GM12878 (cell line): Measurements from ENCODE around the gene MAGEB17. TPM values are rescaled to one million over a fixed set of nuclear protein-coding genes. Genes with fewer than 3 reads are reported as not detected.

Experiments used
- ATAC-seq: fragments of 200-7000 bp; cut with Tn5 transposase; 3 replicates; pipeline ENCODE4 v1.9.1; 2020; ENCODE audit warnings: mild to moderate bottlenecking, moderate library complexity
- BruUV-seq: library from RNA; stranded (reverse); fragments of 400-500 nt; replicated peaks from 2 replicates; lab custom pipeline; 2021; lab: Mats Ljungman, UMichigan
- CTCF ChIA-PET: fragments of 300-600 bp; sonication (Branson Sonifier 250); formaldehyde crosslinking; extraction: SDS; loops from one replicate; lab custom pipeline; 2021; ENCODE audit warnings: inconsistent platforms; lab: Yijun Ruan, JAX
- POLR2A ChIA-PET: fragments of 350-600 bp; formaldehyde crosslinking; extraction: SDS; loops from one replicate; lab custom pipeline; 2021; ENCODE audit warnings: inconsistent platforms; lab: Charles Lee
- RAD21 ChIA-PET: fragments of 300-600 bp; sonication (Branson Sonifier 250); formaldehyde crosslinking; loops from one replicate; lab custom pipeline; 2023; ENCODE audit warnings: antibody characterized with exemption; ENCODE audit not compliant: unreplicated experiment; lab: Charles Lee
- SMC1A ChIA-PET: fragments of 300-600 bp; sonication (Branson Sonifier 250); formaldehyde crosslinking; loops from one replicate; lab custom pipeline; 2023; ENCODE audit not compliant: unreplicated experiment, uncharacterized antibody; lab: Charles Lee
- DNase-seq: peaks from one replicate; pipeline ENCODE4 v3.0.0-alpha.2; 2011; ENCODE audit warnings: low read depth, low spot score
- FAIRE-seq: peaks from 3 replicates; lab custom pipeline; 2011; peaks lifted over from hg19 to GRCh38; lab: Jason Lieb, UNC
- H2AFZ ChIP-seq: 2 replicates; pipeline ENCODE4 v1.6.0; 2011; ENCODE audit warnings: low read depth, low read length, control low read depth; ENCODE audit not compliant: control insufficient read depth
- H3K27ac ChIP-seq: 2 replicates; pipeline ENCODE4 v1.5.1; 2011; ENCODE audit warnings: control low read depth; ENCODE audit not compliant: control insufficient read depth, insufficient read depth
- H3K27me3 ChIP-seq, 2 experiments: replicated peaks in 1 of 2; 2 replicates each; pipeline versions ENCODE4 v1.6.0 to v1.6.1; 2011; ENCODE audit warnings: low read length in 1 of 2; ENCODE audit not compliant: control insufficient read depth in 2 of 2, insufficient read depth in 2 of 2
- H3K36me3 ChIP-seq, 2 experiments: 2 replicates each; pipeline ENCODE4 v1.5.1; 2011; ENCODE audit warnings: low read length in 1 of 2; ENCODE audit not compliant: control insufficient read depth in 2 of 2, insufficient read depth in 2 of 2
- H3K4me1 ChIP-seq: 2 replicates; pipeline ENCODE4 v1.6.1; 2011; ENCODE audit warnings: mild to moderate bottlenecking, low read length, moderate library complexity, mixed read lengths; ENCODE audit not compliant: control insufficient read depth, insufficient read depth
- H3K4me2 ChIP-seq: 2 replicates; pipeline ENCODE4 v1.6.0; 2011; ENCODE audit warnings: control low read depth; ENCODE audit not compliant: control insufficient read depth, insufficient read depth
- H3K4me3 ChIP-seq: fragments of 200-600 bp; sonication (generic); 2 replicates; pipeline ENCODE4 v1.5.1; 2016
- H3K79me2 ChIP-seq: 2 replicates; pipeline ENCODE4 v1.6.0; 2011; ENCODE audit warnings: low read length; ENCODE audit not compliant: control insufficient read depth, insufficient read depth
- H3K9ac ChIP-seq: 2 replicates; pipeline ENCODE4 v1.8.0; 2011; ENCODE audit warnings: low read length, control low read depth, mixed read lengths; ENCODE audit not compliant: control insufficient read depth, insufficient read depth
- H3K9me3 ChIP-seq: replicated peaks from 3 replicates; pipeline ENCODE4 v1.5.1; 2011; ENCODE audit warnings: mild to moderate bottlenecking, low read length; ENCODE audit not compliant: control insufficient read depth, insufficient read depth
- H4K20me1 ChIP-seq: 2 replicates; pipeline ENCODE4 v1.6.0; 2011; ENCODE audit not compliant: control insufficient read depth, insufficient read depth
- ATF7 ChIP-seq: fragments of 450-650 bp; IDR thresholded peaks from 2 replicates; pipeline ENCODE4 v1.6.1; 2016; ENCODE audit warnings: low read depth, mild to moderate bottlenecking
- CREB1 ChIP-seq: IDR thresholded peaks from 2 replicates; pipeline ENCODE4 v1.6.1; 2012; ENCODE audit warnings: low read depth, mild to moderate bottlenecking, inconsistent platforms
- CREM ChIP-seq: IDR thresholded peaks from 2 replicates; pipeline ENCODE4 v1.6.1; 2014; ENCODE audit warnings: antibody characterized with exemption, low read depth
- EED ChIP-seq: sonication (generic); IDR thresholded peaks from 2 replicates; pipeline ENCODE4 v1.6.1; 2016; ENCODE audit warnings: antibody characterized with exemption, low read depth
- MYB ChIP-seq: fragments of 150-350 bp; IDR thresholded peaks from 2 replicates; pipeline ENCODE4 v1.6.1; 2014; ENCODE audit warnings: mild to moderate bottlenecking, low read depth, low read length, borderline replicate concordance
- NFYA ChIP-seq: IDR thresholded peaks from 2 replicates; pipeline ENCODE4 v1.6.1; 2011; ENCODE audit warnings: low read depth, mild to moderate bottlenecking, low read length, improper control_type of control experiment, borderline replicate concordance
- SRF ChIP-seq, 2 experiments: IDR thresholded peaks; 2 replicates each; pipeline ENCODE4 v1.6.1; 2011; ENCODE audit warnings: low read depth in 2 of 2, low read length in 2 of 2, mild to moderate bottlenecking in 1 of 2, moderate library complexity in 1 of 2
- WGBS: methylation state at CpG from one replicate; pipeline ENCODE4 v1.1.6; 2016; ENCODE audit warnings: low lambda C conversion rate; ENCODE audit not compliant: insufficient replicate concordance, insufficient coverage; ENCODE audit errors: missing lambda C conversion rate; 5-methylcytosine and 5-hydroxymethylcytosine counted together
- in situ Hi-C: fragments of 300-500 bp; cut with MboI; formaldehyde crosslinking; loops from 9 replicates; pipeline ENCODE4 v1.14.3; 2018; ENCODE audit warnings: mixed read lengths
- intact Hi-C: fragments of 100-400 bp; cut with micrococcal nuclease; formaldehyde crosslinking; loops from one replicate; pipeline ENCODE4 v1.14.2; 2022; ENCODE audit not compliant: unreplicated experiment
- polyA plus RNA-seq, 11 experiments: library from polyadenylated mRNA; depleted of rRNA in 4 of 11; unstranded in 6 of 11; stranded (reverse) in 5 of 11; fragments of >200 nt; fragmentation: Nextera tagmentation in 4 of 11; fragmentation: Illumina TruSeq in 1 of 11; extraction: Ambion mirVana in 4 of 11; extraction: Trizol in 1 of 11; gene quantifications; 1 replicate in 1 of 11; 2 replicates in 10 of 11; pipeline versions ENCODE4 v1.2.1 to v1.2.3, GENCODE V29; 2011 to 2016; ENCODE audit warnings: inconsistent platforms in 2 of 11, missing spikeins in 2 of 11, low read depth in 1 of 11
- total RNA-seq, 4 experiments: library from RNA; depleted of rRNA in 3 of 4; stranded (reverse); fragments of >200 nt in 3 of 4; fragmentation: Illumina TruSeq in 1 of 4; extraction: Trizol in 1 of 4; gene quantifications; 2 replicates each; pipeline versions ENCODE4 v1.2.1 to v1.2.3, GENCODE V29; 2013 to 2021
- TF ChIP-seq, protein P1 (sequence below): fragments of 150-350 bp; IDR thresholded peaks from 2 replicates; pipeline ENCODE4 v1.6.1; 2016; ENCODE audit warnings: low read depth, low read length
- TF ChIP-seq, protein P2 (sequence below): IDR thresholded peaks from 2 replicates; pipeline ENCODE4 v1.6.1; 2011; ENCODE audit warnings: low read depth, mild to moderate bottlenecking, low read length, moderate library complexity, borderline replicate concordance; ENCODE audit errors: extremely low read depth
- TF ChIP-seq, protein P3 (sequence below): IDR thresholded peaks from 2 replicates; pipeline ENCODE4 v1.6.1; 2012; ENCODE audit warnings: improper control_type of control experiment, low read depth, low read length; ENCODE audit not compliant: insufficient replicate concordance

The MAGEB17 gene
- total and polyA plus RNA-seq, 10 of the 15 experiments (the other 5 are each of a cell fraction or from before 2014, with no cell fraction given), result 0.05 to 0.21 TPM; not detected in 8

DNA sequence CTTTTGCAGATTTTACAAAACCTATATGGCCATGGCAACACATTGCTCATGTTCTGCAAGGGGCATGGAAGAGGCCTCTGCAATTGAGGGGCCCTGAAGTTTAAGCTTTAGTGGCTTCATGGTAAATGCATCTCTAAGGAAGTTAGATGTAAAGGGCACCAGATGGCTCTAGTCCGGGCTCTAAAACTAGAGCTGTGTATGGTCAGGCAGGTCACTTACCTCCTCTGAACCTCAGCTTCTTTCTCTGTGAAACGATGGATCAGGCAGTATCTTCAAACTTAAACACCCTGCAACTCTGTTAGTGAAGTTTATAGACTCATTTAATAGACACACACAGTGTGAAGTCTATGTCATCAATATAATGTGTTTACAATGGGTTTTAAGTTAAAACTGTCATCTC is 10.0 kb downstream of the MAGEB17 start:
- POLR2A ChIA-PET, result no interaction called here
- DNase-seq, result no peak
- SMC1A ChIA-PET, result no interaction called here
- in situ Hi-C loops, result no loop called here
- TF ChIP-seq, protein P1, sequence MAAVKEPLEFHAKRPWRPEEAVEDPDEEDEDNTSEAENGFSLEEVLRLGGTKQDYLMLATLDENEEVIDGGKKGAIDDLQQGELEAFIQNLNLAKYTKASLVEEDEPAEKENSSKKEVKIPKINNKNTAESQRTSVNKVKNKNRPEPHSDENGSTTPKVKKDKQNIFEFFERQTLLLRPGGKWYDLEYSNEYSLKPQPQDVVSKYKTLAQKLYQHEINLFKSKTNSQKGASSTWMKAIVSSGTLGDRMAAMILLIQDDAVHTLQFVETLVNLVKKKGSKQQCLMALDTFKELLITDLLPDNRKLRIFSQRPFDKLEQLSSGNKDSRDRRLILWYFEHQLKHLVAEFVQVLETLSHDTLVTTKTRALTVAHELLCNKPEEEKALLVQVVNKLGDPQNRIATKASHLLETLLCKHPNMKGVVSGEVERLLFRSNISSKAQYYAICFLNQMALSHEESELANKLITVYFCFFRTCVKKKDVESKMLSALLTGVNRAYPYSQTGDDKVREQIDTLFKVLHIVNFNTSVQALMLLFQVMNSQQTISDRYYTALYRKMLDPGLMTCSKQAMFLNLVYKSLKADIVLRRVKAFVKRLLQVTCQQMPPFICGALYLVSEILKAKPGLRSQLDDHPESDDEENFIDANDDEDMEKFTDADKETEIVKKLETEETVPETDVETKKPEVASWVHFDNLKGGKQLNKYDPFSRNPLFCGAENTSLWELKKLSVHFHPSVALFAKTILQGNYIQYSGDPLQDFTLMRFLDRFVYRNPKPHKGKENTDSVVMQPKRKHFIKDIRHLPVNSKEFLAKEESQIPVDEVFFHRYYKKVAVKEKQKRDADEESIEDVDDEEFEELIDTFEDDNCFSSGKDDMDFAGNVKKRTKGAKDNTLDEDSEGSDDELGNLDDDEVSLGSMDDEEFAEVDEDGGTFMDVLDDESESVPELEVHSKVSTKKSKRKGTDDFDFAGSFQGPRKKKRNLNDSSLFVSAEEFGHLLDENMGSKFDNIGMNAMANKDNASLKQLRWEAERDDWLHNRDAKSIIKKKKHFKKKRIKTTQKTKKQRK, result no peak
- no peak for TF ChIP-seq SRF (IDR thresholded peaks at IDR 0.05; ENCODE audit: low read depth in 2 of 2, low read length in 2 of 2)
- no peak for TF ChIP-seq NFYA
- TF ChIP-seq EED, result no peak
- TF ChIP-seq CREB1, result no peak
- TF ChIP-seq CREM, result no peak
- TF ChIP-seq, protein P2, sequence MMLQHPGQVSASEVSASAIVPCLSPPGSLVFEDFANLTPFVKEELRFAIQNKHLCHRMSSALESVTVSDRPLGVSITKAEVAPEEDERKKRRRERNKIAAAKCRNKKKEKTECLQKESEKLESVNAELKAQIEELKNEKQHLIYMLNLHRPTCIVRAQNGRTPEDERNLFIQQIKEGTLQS, result no peak
- no peak for TF ChIP-seq ATF7
- TF ChIP-seq, protein P3, sequence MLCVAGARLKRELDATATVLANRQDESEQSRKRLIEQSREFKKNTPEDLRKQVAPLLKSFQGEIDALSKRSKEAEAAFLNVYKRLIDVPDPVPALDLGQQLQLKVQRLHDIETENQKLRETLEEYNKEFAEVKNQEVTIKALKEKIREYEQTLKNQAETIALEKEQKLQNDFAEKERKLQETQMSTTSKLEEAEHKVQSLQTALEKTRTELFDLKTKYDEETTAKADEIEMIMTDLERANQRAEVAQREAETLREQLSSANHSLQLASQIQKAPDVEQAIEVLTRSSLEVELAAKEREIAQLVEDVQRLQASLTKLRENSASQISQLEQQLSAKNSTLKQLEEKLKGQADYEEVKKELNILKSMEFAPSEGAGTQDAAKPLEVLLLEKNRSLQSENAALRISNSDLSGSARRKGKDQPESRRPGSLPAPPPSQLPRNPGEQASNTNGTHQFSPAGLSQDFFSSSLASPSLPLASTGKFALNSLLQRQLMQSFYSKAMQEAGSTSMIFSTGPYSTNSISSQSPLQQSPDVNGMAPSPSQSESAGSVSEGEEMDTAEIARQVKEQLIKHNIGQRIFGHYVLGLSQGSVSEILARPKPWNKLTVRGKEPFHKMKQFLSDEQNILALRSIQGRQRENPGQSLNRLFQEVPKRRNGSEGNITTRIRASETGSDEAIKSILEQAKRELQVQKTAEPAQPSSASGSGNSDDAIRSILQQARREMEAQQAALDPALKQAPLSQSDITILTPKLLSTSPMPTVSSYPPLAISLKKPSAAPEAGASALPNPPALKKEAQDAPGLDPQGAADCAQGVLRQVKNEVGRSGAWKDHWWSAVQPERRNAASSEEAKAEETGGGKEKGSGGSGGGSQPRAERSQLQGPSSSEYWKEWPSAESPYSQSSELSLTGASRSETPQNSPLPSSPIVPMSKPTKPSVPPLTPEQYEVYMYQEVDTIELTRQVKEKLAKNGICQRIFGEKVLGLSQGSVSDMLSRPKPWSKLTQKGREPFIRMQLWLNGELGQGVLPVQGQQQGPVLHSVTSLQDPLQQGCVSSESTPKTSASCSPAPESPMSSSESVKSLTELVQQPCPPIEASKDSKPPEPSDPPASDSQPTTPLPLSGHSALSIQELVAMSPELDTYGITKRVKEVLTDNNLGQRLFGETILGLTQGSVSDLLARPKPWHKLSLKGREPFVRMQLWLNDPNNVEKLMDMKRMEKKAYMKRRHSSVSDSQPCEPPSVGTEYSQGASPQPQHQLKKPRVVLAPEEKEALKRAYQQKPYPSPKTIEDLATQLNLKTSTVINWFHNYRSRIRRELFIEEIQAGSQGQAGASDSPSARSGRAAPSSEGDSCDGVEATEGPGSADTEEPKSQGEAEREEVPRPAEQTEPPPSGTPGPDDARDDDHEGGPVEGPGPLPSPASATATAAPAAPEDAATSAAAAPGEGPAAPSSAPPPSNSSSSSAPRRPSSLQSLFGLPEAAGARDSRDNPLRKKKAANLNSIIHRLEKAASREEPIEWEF, result no peak
- TF ChIP-seq MYB, result no peak
- Histone ChIP-seq H3K9me3 (no peaks in the 10 kb centered on the region), H3K4me3 (no peak overlapping the region), H2AFZ (no peak overlapping the region), H3K36me3 (no peaks in the 10 kb centered on the region), H3K4me1 (no peaks in the 10 kb centered on the region), H3K79me2 (no peaks in the 10 kb centered on the region), H3K27me3 (no peaks in the 10 kb centered on the region), H3K4me2 (no peak overlapping the region), H4K20me1 (no peaks in the 10 kb centered on the region), H3K9ac (no peak overlapping the region), H3K27ac (no peak overlapping the region)
- no peak for ATAC-seq
- CTCF ChIA-PET, result no interaction called here
- 3% methylated on average over 2 of the region's 2 CpGs for WGBS
- intact Hi-C loops, result no loop called here
- no peak for FAIRE-seq
- no TSS peak for BruUV-seq
- RAD21 ChIA-PET, result interaction anchor here (1.0 kb wide), 1 partner anchor 21 kb away, joined by 3 read pairs; no protein-coding TSS in a partner anchor
